ENCODE measurements around the gene RNU6-9.

The RNU6-9 gene

GRCh38 chr19:861756-862580 lies 31.3 kb upstream of the RNU6-9 start:
- no peaks in the 10 kb centered on the region for H3K9me3 Mint-ChIP-seq
- no peak overlapping the region for H3K27ac Mint-ChIP-seq
- H3K36me3 Mint-ChIP-seq (ENCODE audit: low read depth), result peaks cover 7% of the 10 kb centered on the region
- no peak for TF ChIP-seq CTCF (IDR thresholded peaks at IDR 0.05; ENCODE audit: unreplicated experiment in 3 of 3)
- peaks cover 52% of the 10 kb centered on the region for H3K27me3 Mint-ChIP-seq (ENCODE audit: low read depth)
- H3K4me1 Mint-ChIP-seq, result no peaks in the 10 kb centered on the region
- H3K4me3 Mint-ChIP-seq, result peak overlapping the region in 1 of 3 experiments; percentile 51

DNA sequence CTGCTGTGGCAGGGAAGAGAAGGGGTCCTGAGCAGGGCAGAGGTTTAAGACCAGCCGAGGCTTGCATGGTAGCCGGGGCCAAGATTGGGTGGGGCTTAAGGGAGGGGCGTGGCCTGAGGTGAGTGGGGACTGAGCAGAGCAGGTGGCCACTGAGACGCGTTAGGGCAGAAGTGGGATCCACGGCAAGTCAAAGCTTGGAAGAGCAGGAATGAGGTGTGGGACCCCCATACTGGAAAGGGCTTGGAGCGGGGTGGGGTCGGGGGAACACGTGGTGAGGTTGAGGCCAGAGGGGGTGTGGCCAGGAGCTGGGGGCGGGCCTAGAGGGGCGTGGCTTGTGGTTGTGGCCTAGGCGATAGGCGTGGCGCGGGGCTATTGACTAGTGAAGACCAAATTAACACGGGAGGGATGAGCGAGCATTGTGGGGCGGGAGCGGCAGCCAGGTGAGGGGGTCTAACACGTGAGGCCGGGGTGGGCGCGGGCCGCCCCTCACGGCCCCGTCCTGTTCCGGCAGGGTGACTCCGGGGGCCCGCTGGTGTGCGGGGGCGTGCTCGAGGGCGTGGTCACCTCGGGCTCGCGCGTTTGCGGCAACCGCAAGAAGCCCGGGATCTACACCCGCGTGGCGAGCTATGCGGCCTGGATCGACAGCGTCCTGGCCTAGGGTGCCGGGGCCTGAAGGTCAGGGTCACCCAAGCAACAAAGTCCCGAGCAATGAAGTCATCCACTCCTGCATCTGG lies 30.5 kb upstream of the RNU6-9 start:
- Mint-ChIP-seq H3K9me3 (no peaks in the 10 kb centered on the region), H3K36me3 (ENCODE audit: low read depth) (peaks cover 13% of the 10 kb centered on the region), H3K27me3 (ENCODE audit: low read depth) (peaks cover 46% of the 10 kb centered on the region), H3K4me1 (peaks cover 6% of the 10 kb centered on the region), H3K27ac (peak overlapping the region in 1 of 3 experiments; percentile 33), H3K4me3 (peak overlapping the region in 1 of 3 experiments; percentile 61)
- no peak for TF ChIP-seq CTCF (IDR thresholded peaks at IDR 0.05; ENCODE audit: unreplicated experiment in 3 of 3)

GRCh38 chr19:863315-863620 lies 30.0 kb upstream of the RNU6-9 start:
- H3K36me3 Mint-ChIP-seq (ENCODE audit: low read depth), result peaks cover 13% of the 10 kb centered on the region
- peaks cover 41% of the 10 kb centered on the region for H3K27me3 Mint-ChIP-seq (ENCODE audit: low read depth)
- no peak for TF ChIP-seq CTCF (IDR thresholded peaks at IDR 0.05; ENCODE audit: unreplicated experiment in 3 of 3)
- H3K4me3 Mint-ChIP-seq, result no peak overlapping the region
- no peak overlapping the region for H3K27ac Mint-ChIP-seq
- H3K9me3 Mint-ChIP-seq, result no peaks in the 10 kb centered on the region
- peaks cover 6% of the 10 kb centered on the region for H3K4me1 Mint-ChIP-seq

GRCh38 chr19:866769-867300 lies 26.4 kb upstream of the RNU6-9 start:
- Mint-ChIP-seq H3K4me1 (peaks cover 11% of the 10 kb centered on the region), H3K4me3 (no peak overlapping the region), H3K27me3 (ENCODE audit: low read depth) (peaks cover 24% of the 10 kb centered on the region), H3K36me3 (ENCODE audit: low read depth) (peaks cover 31% of the 10 kb centered on the region), H3K27ac (no peak overlapping the region), H3K9me3 (no peaks in the 10 kb centered on the region)
- no peak for TF ChIP-seq CTCF (IDR thresholded peaks at IDR 0.05; ENCODE audit: unreplicated experiment in 3 of 3)

DNA sequence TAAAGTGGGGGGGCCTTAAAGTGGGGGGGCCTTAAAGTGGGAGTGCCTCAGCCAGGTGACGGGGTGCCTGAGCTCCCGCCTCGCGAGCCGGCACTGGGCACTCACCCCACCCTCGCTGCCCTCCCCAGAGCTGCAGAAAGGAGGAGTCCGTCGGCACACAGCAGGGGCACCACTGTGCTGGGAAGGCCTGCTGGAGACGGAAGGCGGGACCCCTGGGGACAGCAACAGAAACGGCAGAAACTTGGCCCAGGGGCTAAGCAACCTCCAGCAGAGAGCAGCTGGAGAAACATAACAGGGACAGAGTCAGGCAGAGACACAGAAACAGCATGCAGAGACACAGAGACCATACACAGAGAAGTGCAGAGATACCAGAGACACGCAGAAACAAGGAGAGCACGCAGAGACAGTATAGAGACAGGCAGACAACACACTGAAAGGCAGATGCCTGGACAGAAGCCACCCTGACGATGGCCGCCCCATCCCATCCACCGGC lies 25.9 kb upstream of the RNU6-9 start:
- Mint-ChIP-seq H3K4me3 (peak overlapping the region in 1 of 3 experiments; percentile 10), H3K27me3 (ENCODE audit: low read depth) (peaks cover 19% of the 10 kb centered on the region), H3K9me3 (no peaks in the 10 kb centered on the region), H3K27ac (peak overlapping the region in 1 of 3 experiments; percentile 33), H3K36me3 (ENCODE audit: low read depth) (peaks cover 31% of the 10 kb centered on the region), H3K4me1 (peaks cover 11% of the 10 kb centered on the region)
- no peak for TF ChIP-seq CTCF (IDR thresholded peaks at IDR 0.05; ENCODE audit: unreplicated experiment in 3 of 3)

All from nephron (organoid).